ENCODE results near the gene HNRNPU.

HNRNPU gene

GRCh38 chr1:244810221-244810620 is 54.1 kb downstream of the HNRNPU start:
- no peak for DNase-seq

- DNase-seq: no peak
Observed at GRCh38 chr1:244807138-244807537, 57.2 kb downstream of the HNRNPU start.

GRCh38 chr1:244804841-244805240 is 59.5 kb downstream of the HNRNPU start:
- DNase-seq: no peak

GRCh38 chr1:244802556-244803239 is 61.6 kb downstream of the HNRNPU start:
- DNase-seq: no peak

GRCh38 chr1:244802041-244802440 is 62.3 kb downstream of the HNRNPU start:
- DNase-seq: peak in 1 of 58 donors; percentile 0

- DNase-seq: peak in 11 of 58 donors; percentile 1 to 26 (median 3)
Observed at GRCh38 chr1:244801246-244801645, 63.1 kb downstream of the HNRNPU start.

- DNase-seq: no peak
Observed at GRCh38 chr1:244800821-244801220, 63.5 kb downstream of the HNRNPU start.

Data from anterior cingulate cortex (tissue), 58 donors.